NCI-H1930 (cell line): ENCODE results near the gene FOS.
A peak's percentile ranks its signal among the peaks of the same experiment; 100 is the strongest.

Experiments used
- DNase-seq, 2 experiments: peaks; one replicate each; lab custom pipeline; 2025; lab: John Stamatoyannopoulos, UW

Gene FOS

DNA sequence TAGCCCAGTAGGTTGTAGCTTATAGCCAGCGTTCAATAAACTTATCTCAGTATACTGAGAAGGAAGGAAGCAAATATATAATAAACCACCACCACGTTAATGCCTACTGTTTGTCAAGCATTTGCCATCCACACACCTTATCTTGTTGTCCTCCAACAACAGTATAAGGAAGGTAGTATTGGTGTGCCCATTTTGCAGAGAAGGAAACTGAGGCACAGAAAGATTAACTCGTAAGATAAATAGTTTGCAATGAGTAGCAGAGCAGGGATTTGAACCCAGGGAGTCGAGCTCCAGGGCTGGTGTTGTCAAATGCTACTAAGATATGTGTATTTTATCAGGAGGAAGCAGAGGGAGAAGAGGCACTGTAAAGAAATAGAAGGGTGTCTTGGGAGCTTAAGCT is 27.8 kb upstream of the FOS start:
- no peak for DNase-seq

DNA sequence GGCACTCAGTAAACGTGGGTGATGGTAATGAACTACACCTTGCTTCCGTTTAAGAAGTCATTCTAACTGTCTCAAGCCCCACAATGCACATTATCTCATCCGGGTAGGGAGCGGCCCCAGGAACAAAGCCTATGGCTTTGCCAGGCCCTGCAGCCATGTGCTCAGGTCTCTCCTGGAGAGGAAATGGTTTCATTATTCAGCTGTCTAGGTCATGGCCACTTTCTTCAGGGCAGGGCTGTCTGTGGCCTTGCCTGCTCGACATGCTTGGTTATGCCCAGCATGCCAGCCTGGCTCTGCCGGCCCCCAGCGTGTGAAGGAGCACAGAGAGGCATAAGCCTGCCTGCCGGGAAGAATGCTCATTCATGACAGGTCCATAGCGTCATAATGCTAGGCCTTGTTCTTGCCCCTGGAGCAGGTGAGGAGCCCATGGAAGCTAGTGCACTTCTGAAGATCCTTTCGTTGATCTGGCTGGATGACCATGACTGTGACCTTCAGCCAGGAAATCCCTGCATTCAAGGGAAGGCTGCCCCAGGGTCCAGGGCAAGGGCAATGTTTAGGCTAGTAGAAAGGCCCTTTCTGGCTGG is 26.3 kb upstream of the FOS start:
- no peak for DNase-seq

DNA sequence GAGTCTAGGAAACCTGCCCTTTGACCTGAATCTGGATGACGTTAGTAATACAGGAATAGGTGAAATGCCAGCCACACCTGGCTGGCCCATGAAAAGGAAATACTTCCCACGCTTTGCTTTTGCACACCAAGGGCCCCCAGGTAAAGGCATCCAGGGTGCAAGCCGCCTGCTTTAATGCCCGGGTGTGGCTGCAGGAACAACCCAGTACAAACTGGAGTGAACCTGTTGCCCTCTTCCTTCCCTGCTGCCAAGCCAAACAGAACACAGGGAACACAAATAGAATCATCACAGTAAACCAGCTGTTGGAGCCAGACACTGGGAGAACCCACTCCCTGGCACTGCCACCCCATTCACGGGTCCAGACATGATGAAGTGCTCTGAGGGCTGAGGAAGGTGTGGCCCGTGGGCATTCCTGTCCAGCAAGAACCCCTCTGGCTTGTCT is 24.2 kb upstream of the FOS start:
- DNase-seq: no peak

DNA sequence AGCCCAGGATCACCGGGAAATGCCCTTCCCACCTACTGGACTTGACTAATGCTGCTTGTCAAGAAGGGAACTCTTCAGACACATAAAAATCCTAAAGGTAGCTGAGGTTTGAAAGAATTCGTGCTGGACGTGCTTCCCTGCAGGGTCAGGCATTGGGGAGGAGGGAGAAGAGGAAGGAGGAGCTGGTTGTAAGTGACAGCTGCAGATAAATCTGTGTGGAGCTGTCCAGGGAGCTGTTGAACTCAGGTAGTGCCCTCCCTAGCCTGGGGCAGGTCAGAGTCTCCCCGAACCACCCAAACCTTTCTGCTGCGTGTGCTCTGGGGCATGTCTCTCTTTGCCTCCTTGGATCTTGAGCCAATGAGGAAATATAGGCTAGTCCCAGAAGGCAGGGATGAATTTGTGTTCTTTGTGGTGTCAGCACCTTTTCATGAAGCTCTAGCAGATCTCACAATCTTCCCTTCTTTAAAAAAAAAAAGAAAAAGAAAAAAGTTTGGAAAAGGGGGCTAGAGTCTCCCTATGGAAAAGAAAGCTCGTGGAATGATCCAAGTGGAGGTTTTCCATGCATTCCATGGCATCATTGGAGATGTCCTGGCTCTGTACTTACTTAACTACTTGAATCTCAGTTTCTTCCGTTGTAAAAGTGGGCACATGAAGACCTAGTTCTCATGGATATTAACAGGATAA is 23.6 kb upstream of the FOS start:
- DNase-seq: no peak

DNA sequence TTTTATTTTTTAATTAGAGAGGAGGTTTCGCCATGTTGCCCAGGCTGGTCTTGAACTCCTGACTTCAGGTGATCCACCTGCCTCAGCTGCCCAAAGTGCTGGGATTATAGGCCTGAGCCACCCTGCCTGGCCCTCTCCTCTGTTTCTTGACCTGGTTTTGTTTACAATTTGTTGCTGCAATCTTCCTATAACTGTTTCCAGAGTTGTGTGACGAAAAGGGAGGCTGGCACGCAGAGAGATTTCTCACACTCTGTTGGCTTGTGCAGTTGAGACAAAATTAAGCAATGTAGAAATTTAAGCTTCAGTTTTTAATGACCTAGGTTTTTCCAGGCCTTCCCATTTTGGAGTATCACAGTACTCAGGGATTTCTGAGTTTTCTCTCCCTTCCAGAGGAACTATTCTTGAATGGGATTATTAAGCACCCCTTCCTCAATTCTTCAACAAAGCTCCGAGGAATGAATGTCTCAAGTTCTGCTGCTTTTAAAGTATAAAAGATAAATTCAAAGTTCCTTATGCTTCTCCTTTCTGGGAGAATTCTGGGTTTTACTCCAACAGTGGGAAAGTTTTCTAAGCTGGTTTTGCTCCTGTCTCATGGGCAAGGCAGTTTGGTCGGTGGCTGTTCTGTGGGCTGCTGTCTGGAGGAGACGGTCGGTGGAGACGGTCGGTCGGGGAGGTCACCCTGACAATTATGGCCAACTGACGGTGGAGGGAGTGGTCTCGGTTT is 20.4 kb upstream of the FOS start:
- no peak for DNase-seq

DNA sequence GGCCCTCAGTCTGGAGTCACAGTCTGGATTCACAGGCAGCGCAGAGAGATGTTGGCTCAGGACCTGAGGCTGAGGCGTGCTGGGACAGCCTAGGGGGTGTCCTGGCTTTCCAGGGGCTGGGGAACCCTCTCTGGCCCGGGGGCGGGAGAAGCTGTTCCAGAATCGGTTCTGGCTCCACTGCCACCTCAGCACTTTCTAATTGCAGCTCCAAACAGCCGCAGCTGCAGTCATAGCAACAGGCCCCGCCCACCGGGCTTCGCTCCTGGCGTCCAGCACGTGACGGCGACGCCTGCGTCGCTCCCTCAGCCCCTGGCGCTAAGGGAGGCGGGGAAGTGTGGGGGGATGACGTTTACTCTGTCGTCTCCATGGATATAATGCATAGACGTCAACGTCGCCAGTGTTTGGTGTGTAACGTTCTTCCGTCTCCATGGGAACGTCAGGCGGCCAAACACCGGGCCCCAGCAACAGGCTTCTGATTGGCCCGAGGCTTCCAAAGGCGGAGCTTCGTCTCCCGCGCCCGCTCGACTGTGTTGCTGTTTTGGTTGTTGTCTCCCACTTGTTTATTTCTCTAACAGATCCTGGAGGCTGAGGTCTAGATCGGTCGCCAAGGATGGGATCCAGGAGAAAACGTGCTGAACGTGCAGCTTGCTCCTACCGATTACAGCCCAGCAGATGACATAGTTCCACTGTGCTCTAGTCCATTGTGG is 19.7 kb upstream of the FOS start:
- DNase-seq: peak; percentile 98

DNA sequence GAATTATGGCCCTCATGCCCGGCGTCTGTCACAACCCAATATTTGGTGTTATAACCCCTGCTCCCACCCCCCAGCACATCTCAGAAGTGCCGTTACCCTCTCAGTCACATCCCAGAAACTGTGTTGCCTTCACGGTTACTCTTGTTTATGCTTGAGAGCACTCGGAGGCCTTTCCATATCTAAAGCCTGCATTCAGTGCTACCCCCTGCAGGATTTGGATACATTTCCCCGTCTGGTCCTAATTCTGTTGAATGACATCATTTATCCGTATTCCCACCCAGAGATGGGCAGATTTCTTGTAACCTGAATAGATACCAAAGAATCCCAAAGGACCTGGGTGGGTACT is 19.1 kb upstream of the FOS start:
- DNase-seq: peak in 1 of 2 experiments; percentile 39

DNA sequence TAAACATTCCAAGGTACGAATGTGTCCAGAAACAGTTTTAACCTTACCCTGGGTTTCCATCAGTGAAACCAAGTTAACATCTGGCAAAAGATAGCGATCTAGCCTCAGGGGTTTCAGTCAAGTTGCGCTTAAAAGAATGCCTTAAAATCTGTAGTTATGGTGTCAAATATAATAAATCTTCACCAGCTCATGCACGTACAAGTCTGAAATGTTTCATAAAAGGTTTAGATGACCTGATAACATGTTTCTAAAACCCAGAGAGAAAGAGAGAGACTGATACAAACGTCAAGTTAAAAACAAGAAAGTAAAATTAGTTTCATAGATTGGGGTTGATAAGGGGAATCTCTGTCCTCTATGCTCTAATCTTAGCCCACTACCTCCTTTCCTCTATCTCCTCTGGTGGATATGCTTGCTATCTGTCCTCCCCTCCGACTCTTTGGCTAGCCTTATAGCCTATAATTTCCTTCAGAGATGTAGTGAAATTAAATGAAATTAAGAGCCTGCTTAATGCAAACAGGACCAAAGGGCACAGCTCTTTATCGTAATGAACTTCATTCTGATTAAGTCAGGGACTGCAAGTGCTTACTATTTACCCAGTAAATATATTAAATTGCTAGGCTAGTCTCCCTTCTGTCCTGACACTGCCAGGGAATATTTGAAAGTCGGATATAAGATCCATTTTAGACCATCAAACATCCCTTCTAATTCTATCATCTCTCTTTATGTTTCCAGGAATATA is 18.4 kb upstream of the FOS start:
- no peak for DNase-seq

DNA sequence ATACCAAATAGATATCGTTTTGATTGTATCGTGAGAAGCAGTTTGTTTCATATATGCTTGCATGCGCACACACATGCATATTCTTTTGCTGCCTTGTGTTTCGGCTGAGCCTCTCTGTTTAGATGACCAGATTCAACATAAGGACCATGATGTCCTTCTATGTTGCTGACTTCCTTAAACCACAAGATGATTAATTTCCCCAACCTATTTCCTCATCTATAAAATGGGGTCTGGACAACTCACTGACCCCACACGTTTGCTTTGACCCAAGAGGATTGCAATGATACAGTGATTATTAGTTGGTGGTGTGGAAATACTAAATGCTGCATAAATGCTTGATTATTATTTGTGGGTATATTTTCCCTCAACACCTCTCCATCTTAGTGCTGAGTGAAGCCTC is 16.8 kb upstream of the FOS start:
- no peak for DNase-seq

DNA sequence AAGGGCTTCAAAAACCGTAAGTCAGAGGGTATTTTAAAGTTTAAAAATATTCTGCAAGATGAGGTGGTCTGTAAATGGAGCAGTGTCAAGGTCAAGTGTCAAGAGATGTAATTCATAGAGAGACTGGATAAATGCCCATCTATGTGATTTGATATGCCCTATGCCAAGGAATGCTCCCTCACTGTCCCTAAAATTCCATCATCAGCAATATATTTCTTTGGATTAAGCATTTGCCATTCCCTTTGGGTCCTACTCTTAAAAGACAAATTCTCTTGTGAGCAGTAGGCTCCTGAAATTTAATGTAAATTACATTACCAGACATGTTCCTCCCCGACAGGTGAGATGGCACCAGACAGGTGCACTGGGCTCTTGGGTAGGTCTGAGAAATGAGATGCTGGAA is 16.0 kb upstream of the FOS start:
- DNase-seq: no peak

DNA sequence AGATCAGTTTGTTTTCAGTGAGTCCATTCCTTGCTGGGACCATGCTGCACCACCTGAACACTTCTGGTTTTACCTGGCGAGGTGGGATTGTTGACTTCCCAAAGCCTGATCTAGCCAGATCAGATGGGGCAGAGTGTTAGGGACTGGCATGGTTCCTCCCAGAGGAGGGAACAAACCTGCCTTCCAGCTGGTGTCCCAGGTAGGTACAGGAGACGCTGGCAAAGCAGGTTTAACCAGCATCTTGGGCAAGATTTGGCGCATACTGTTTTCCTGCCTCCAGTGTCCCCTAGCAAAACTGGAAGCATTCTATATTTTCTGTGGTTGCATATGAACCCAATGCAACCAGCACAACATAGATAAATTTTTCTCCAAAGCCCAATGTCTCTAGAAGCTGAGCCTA is 14.6 kb upstream of the FOS start:
- DNase-seq: no peak

DNA sequence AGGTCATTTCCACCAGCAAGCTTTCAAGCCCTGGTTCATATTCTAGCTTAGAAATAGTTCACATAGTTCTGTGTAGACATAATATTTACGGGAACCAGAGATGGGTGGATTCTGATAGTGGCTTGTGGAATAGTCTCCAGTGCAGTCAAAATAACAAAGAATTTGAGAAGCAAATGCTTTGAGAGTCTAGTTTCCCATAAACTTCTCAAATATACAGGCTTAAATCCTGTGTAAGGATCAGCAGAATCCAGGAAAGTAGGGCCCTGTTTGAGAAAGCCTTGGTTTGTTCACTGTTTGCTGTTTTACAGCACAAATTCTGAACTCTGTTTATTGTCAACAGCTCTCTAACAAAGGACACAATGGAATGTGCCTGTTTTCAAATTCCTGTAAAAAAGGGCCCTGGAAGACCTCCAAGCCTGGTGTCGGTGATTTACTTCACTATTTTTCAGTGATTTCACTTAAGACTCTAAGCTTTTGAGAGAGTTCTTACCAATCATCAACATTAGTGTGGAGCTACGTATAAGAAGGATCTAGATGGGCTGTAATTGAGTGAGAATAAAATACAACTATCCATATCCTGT is 11.4 kb upstream of the FOS start:
- no peak for DNase-seq

DNA sequence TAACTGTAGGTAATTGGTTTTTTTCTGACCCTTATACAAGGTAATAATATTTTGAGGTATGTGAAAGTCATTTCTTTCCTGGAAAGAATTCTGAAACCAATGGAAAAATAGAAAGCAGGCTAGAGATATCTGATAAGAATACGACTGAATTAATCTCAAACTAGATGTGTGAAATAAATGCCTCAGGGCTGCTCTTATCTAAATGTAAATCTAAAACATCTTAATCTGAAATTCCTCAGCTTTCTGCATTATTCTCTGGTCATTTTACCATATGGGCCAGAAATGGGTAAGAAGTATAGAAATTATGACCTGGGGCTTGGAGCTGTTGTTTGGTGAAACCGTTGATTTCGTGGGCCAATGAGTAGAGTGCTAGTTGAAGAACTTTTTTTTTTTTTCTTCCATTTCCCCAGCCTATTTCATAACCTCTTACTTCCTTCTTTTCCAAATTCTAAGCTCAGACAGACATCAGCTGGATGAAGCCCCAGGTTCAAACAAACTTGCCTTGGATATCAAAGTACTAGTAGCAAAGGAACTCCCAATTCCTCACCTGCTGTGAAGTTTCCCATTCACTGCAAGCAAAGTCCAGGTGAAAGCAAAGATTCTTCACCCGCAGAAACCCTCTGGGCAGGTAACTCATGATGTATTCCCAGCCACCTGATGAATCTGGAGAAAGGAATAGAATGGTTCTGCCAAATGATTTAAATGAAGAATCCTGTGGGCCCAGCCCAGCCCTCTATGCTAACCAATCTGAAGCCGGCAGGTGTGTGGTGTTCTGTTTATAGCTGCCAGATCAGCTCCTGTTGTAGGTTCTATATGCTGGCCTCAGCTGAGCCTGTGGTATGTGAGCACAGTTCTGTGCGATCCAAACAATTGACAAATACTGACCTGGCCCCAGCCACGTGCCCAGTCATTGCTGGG is 9.7 kb upstream of the FOS start:
- no peak for DNase-seq

DNA sequence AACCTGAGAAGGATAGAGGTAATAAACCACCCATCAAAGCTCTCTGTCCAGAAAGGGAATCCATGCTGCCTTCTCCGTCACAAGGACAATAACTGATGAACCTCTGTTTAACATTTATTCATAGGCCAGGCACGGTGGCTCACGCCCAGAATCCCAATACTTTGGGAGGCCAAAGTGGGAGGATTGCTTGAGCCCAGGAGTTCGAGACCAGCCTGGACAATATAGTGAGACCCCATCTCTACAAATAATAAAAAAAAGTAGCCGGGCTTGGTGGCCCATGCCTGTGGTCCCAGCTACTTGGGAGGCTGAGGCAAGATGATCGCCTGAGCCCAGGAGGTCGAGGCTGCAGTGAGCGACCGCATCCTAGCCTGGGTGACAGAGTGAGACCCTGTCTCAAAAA is 7.1 kb upstream of the FOS start:
- DNase-seq: no peak

DNA sequence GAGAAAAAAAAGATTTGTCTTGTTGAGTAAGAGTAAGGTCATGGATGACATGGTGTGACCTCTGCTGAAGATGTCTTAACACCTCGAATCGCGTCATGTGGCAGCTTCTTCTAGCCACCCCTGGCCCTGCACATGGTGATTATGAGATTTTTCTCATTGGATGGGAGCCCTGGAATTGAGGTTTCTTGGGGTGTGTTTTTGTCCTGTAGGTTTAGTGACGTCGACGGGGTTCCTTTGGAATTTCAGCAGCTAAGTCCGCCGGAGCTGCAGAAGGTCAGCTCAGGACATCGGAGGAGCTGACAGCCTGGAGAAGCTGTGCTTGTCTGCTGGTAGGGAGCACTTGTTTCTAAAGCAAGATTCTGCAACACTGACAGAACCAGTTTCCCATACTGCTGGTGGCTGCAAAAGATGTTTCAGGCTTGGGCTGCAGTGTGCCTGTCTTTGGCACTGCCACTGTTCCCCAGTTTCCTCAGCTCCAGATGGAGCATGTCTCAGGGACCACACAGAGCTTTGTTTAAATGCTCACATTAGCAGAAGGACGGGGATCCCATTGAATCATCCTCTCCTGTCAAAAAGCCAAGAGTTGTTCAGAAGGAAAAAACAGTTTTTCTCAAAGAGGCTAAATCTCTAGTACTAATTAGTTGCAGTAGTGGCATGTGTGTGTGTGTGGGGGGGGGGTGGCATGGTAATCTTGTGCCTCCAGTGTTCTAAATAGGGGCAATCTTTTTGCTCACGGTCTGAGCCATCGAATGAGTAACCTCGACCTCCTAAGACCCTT is 5.2 kb upstream of the FOS start:
- DNase-seq: no peak

DNA sequence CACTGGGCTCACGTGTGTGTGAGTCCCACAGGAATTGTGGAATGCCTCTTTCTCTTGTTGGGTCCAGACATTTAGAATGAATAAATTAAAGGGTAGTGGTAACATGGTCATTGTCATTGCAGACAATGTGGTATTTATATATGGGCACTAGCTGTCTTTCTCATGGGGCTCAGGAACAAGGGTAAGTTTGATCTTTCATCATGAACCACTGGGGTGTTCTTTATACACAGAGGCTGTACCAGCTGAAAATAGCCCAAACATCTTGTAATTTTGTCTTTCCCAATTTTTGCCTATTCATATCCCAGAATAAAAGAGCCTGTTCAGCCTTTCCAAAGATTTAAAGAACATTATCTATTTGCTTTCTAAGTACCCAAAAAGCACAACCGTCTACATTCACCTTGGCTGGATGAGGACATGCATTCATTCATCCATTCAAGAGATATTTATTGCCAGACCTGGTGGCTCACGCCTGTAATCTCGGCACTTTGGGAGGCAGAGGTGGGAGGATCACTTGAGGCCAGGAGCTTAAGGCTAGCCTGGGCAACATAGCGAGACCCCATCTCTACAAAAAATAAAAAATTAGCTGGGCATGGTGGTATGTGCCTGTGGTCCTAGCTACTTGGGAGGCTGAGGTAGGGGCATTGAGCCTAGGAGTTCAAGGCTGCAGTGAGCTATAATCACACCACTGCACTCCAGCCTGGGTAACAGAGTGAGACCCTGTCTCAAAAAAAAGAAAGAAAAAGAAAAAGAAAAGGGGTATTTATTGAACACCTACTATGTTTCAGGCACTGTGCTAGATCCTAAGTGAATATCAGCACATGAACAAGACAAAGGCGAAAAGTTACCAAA is 4.4 kb upstream of the FOS start:
- DNase-seq: no peak

DNA sequence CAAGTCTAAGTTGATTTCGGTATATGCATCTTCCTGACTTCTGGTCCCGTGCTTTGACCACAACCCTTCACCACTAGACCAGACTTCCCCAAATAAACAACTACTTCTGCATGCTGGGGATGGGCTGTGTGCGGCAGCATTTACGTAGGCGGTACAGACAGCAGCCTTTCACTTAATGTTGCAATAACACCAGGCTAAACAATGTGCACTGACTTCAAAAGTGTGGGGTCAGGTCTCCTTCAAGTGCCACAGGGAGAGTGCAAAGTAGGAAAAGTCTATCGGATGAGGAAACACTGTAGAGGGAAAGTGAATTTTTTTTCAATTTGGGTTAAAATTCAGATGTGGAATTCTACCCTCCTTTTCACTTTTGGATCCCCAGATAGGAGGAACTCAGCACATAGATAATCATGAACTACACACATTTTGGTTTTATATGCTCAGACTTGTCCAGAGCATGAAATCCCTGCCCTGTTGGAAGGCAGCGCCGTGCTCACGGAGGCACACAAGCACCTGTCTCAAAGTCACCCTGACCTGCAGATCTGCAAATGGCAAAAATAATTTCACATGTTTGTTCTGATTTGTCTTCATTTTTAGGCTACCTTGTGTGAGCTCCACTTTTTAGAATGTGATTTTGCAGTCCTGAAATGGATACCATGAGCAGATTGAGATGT is 3.6 kb upstream of the FOS start:
- DNase-seq: no peak

DNA sequence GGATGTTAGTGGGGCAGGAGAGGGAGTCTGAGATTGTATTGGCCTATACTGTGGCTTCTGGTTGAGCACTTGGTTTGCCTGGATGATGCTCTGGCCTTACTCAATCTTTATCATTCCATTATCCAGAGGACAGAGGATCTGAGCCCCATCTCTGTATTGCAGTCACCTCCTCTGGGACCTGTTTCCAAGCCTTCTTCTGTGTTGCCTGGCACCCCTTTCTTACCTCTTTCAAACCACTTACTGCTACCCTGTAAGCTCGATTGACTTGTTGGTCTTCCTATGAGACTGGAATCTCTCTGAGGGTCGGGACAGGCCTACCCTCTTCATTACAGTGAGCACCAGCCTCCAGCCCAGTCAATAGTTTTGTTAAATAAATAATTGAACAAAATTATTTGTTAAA is 3.0 kb upstream of the FOS start:
- DNase-seq: no peak
